COLO668 (cell line): ENCODE measurements around the gene CTXN1.
"Not testable (repeated sequence)": the region's sequence is repeated elsewhere in the genome, so short reads cannot be mapped to it uniquely, and the experiment has no call there.

Experiments
- DNase-seq: peaks from one replicate; lab custom pipeline; 2025; ENCODE audit not compliant: unreplicated experiment; lab: John Stamatoyannopoulos, UW

Gene CTXN1

DNA sequence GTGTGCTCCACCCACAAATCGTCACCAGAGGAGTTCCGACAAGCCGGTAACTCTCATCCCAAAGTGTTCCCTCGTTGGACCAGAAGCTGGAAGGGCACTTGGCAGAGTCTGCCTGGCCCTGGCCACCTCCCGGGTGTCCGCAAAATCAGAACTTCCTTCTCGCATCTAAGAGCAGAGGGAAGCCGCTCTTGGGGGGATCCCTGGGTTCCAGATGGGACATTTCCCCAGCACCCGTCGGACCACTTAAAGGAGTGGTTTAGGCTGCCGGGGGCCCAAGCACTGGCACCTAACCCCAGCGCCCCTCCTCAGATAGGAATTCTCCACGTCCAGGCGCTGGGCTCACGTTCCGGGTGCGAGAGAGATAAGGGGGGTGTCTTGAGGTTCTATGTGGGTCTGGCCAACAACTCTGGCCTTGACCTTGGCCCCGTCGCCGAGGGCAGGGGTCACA, 23.1 kb downstream of the CTXN1 start:
- DNase-seq = no peak

DNA sequence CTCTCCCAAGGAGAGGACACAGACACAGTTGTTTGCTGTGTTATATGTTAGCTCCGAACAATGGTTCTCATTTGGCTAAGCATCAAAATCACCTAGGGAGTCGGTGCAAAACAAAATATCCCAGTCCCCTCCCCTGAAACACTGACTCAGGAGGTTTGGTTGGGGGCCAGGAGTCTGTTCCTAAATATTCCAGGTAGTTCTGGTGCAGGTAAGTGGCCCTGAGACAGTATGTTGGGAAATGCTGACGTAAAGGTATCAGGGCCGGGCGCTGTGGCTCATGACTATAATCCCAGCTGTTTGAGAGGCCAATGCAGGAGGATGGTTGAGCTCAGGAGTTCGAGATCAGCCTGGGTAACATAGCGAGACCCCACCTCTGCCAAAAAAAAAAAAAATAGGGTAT, 24.6 kb downstream of the CTXN1 start:
- no peak for DNase-seq

DNA sequence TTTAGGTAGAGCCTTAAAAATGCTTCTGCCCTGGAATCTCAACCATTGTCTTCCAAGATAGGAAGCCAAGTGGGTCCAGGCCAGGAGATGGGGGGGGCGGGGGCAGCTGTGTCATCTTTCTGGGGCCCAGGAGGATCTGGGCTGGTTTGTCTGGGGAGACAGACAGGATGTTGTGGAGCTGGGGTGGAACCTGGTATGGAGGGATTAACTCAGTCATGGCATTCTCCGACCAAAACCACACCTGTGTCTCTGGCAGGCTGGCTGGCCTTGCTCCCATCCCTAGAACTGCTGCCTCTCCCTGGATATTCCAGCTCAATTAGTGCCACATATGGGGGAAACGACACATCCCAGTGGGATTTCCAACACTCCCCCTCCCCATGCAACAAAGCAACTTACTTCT, 25.0 kb downstream of the CTXN1 start:
- no peak for DNase-seq

DNA sequence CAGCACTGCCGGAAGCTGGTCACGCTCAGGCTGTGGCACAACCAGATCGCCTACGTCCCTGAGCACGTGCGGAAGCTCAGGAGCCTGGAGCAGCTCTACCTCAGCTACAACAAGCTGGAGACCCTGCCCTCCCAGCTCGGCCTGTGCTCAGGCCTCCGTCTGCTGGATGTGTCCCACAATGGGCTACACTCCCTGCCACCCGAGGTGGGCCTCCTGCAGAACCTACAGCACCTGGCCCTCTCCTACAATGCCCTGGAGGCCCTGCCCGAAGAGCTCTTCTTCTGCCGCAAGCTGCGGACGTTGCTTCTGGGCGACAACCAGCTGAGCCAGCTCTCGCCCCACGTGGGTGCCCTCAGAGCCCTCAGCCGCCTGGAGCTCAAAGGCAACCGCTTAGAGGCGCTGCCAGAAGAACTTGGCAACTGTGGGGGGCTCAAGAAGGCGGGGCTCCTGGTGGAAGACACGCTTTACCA, 25.5 kb downstream of the CTXN1 start:
- DNase-seq = no peak

DNA sequence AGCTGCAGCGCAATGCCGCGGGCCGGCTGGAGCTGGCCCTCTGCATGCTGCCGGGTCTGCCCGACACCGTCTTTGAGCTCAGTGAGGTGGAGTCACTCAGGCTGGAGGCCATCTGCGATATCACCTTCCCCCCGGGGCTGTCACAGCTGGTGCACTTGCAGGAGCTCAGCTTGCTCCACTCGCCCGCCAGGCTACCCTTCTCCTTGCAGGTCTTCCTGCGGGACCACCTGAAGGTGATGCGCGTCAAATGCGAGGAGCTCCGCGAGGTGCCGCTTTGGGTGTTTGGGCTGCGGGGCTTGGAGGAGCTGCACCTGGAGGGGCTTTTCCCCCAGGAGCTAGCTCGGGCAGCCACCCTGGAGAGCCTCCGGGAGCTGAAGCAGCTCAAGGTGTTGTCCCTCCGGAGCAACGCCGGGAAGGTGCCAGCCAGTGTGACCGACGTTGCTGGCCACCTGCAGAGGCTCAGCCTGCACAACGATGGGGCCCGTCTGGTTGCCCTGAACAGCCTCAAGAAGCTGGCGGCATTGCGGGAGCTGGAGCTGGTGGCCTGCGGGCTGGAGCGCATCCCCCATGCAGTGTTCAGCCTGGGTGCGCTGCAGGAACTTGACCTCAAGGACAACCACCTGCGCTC, 26.1 kb downstream of the CTXN1 start:
- no peak for DNase-seq

DNA sequence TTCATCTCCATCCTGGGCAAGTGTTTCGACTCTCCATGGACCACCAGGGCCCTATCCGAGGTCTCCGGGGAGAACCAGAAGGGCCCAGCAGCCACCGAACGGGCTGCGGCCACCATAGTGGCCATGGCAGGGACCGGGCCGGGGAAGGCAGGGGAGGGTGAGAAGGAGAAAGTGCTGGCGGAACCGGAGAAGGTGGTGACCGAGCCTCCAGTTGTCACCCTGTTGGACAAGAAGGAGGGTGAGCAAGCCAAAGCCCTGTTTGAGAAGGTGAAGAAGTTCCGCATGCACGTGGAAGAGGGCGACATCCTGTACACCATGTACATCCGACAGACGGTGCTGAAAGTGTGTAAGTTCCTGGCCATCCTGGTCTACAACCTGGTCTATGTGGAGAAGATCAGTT, 27.0 kb downstream of the CTXN1 start:
- no peak for DNase-seq

DNA sequence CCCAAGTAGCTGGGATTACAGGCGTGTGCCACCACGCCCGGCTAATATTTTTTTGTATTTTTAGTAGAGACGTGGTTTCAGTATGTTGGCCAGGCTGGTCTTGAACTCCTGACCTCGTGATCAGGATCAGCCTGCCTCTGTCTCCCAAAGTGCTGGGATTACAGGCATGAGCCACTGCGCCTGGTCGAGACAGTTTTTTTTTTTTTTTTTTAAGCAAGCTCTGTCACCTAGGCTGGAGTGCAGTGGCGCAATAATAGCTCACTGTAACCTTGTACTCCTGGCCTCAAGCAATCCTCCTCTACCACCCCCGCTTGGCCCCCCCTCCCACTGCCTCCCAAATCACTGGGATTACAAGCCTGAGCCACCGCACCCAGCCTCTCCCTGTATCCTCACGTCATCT, 28.6 kb downstream of the CTXN1 start:
- no peak for DNase-seq

DNA sequence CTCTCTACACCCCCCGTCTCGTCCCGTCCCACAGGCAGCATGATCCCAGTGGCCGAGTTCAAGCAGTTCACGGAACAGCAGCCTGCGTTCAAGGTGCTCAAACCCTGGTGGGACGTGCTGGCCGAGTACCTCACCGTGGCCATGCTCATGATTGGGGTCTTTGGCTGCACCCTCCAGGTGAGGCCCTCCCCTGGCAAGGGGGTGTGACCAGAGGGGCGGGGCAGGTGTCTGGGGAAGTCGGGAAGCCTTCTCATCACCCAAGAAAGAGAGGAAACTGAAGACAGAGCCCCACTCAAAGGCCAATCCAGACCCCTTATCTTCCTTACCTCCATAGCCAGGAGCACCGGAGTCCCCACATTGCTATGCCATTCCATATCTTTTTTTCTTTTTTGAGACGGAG, 30.4 kb downstream of the CTXN1 start:
- DNase-seq = no peak

DNA sequence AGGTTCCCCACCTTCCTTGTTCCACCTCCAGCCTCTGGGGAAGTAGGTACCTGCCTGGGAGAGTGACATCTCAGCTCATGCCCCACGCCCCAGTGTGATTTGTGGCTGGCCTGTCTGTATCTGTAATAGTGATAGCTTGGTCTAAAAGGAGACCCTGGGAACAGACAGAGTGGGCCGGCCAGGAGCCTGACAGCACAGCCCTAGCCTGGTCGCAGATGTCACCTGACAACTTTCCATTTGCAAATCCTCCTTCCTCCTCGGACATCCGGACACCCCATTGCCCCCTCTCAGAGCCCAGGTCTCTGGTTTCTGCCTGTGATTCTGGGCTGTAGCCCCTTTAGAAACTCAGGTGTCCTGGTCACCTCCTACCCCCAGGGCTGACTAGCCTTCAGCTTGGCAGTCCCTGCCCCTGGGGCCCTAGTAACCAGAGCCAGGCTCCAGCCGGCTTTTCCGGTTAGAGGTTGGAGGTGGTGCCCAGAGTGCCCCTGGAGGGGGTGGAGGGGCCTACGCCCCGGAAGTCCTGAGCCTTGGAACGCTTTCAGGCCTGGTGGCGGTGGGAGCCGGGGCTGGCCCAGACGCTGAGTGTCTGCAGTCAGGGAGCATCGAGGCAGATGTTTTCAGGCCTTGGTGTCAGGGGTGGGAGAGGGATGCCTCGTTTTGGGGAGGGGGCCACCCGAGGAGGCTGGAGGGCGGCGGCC, 31.2 kb downstream of the CTXN1 start:
- DNase-seq = peak; percentile 67

DNA sequence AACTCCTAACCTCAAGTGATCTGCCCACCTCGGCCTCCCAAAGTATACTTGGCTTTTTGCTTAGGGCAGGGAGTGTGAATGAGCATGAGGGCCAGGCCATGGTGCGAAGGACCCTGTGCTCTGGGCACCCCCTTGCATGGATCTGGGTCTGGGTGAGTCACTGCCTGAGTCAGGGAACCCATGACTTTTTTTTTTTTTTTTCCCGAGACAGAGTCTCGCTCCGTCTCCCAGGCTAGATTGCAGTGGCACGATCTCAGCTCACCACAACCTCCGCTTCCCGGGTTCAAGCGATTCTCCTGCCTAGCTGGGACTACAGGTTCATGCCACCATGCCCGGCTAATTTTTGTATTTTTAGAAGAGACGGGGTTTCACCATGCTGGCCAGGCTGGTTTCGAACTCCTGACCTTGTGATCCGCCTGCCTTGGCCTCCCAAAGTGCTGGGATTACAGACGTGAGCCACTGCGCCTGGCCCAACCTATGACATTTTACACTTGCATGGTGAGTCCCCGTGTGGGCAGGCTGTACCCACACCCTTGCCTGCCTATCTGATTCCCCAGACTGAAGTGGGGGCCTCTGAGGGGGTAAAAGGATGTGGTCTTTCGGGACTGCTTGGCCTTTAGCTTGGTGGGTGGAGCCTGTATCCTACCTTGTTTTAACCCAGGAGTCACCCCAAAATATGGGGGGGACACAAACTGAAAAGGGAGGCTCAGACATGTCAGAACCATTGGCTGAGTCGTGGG, 32.4 kb downstream of the CTXN1 start:
- DNase-seq = not testable (repeated sequence)

DNA sequence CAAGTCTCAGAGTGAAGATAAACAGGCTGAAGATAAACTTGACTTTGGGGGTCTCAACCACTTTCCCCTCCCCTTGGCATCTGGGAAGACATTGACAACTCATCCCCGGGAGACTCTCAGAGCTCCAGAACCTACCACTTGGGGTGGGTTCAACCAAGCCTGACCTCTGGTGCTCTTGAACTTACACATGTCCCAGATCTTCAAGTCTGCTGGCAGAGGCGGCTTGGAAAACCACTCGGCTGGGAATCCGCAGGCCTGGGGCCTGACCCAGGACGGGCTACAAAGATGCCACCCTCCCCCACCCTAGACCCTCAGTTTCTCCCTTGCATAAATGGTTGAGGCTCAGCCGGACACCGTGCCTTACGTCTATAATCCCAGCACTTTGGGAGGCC, 37.1 kb downstream of the CTXN1 start:
- no peak for DNase-seq

DNA sequence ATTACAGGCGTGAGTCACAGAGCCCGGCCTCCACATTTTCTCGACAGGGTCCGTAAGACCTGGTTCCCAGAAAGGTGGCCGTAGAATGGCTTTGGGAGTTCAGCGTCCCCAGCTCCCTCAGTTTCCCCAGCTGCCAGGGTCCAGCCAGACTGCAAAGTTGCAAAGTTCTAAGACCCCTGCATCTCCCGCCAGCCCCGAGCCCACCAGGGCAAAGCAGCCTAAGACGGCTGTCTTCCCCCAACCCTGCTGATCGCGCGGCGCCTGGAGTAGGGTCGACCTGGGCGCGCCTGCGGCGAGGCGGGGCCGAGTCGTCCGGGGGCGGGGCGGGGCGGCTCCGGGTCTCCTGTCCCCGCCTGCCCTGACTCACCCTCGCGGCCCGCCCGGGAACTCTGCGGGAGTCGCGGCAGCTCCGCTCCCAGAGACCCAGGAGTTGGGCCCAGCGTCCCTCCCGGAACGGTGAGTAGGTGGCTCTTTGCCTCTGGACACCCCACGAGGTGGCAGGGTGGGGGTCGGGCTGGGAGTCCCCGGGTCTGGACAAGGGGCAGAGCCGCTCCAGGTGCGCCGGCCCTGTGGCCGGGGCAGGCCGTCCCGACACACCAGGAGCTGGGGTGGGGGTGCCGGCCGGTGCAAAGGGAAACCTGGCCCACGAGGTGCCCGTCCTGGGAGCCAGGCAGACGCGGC, 37.6 kb downstream of the CTXN1 start, which contains the start of gene LRRC8E:
TSS of gene LRRC8E (plus strand) at position 366 of the 681 bp plus-strand sequence. CDS start 7,094 bp downstream, outside the sequence.
- DNase-seq = peak; percentile 61

DNA sequence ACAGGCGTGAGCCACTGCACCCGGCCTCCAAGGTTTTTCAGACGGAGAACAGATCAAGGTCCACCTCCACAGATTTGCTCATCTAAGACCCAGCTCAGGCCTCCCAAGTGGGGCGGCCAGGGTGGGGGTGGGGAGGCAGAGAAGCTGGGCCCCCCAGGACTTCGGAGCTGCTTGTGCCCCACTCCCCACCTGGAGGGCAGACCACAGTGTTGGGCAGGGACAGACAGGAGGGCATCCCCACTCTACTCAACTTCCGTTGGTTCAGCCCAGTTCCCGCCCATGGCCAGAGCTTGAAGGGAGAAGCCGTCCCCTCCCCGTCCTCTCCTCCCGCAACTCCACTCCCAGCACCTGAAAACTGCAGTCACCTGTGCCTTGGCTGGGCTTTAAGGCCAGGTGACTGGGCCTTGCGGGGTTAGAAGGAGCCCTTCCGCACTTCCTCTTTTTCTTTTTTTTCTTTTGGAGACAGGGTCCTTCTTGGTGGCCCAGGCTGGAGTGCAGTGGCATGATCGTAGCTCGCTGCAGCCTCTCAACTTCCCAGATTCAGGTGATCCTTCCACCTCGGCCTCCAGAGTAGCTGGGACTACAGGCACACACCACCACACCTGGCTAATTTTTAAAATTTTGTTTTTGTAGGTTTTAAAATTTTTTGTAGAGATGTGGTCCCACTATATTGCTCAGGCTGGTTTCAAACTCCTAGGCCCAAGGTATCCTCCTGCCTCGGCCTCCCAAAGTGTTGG, 38.4 kb downstream of the CTXN1 start:
- DNase-seq = no peak

DNA sequence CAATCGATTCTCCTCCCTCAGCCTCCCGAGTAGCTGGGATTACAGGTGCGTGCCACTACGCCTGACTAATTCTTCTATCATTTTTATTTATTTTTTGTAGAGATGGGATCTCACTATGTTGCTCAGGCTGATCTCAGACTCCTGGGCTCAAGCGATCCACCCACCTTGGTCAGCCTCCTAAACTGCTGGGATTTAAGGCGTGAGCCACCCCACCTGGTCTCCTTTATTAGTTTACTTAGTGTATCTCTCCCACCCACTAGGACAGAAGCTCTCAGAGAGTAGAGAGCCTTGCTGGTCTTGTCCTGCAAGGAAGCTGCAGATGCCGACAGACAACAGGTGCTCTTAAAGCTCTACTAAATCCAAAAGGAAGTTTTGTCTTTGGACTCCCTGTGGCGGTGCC, 40.1 kb downstream of the CTXN1 start:
- no peak for DNase-seq

DNA sequence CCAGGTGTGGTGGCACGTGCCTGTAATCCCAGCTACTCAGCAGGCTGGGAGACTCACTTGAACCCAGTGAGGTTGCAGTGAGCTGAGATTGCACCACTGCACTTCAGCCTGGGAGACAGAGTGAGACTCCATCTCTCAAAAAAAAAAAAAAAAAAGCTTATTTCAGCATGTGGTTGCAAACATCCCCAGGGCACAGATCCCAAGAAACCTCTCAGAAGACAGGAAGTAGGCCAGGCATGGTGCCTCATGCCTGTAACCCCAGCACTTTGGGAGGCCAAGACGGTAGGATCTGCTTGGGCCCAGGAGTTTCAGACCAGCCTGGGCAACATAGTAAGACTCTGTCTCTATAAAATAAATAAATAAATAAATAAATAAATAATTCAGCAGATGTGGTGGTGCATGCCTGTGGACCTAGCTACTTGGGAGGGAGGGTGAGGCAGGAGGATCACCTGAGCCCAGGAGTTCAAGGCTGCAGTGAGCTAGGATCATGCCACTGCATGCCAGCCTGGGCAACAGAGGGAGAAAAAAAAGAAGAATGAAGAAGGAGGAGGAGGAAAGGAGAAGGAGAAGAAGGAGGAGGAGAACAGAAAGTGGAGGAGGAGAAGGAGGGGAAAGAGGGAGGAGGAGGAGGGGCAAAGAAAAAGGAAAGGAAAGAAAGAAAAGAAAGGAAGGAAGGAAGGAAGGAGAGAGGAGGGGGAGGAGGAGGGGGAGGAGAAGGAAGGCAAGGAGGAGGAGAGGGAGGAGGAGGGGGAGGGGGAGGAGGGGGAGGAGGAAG, 42.0 kb downstream of the CTXN1 start:
- no peak for DNase-seq

DNA sequence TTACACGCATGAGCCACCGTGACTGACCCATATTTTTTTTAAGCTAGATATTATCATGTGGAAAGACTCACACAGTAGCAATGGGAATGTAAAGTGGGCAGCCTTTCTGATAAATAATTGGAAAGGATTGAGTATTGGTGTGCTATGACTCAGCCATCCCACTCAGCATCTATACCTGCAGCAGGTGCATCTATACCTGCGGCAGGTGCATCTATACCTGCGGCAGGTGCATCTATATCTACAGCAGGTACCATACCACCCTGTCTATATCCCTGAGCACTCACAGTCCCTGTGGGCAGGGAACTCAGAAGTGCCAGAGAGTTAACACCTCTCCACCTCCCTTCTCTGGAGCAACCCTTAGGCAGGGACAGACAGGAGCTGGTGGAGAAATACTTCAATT, 42.8 kb downstream of the CTXN1 start:
- DNase-seq = peak; percentile 68

DNA sequence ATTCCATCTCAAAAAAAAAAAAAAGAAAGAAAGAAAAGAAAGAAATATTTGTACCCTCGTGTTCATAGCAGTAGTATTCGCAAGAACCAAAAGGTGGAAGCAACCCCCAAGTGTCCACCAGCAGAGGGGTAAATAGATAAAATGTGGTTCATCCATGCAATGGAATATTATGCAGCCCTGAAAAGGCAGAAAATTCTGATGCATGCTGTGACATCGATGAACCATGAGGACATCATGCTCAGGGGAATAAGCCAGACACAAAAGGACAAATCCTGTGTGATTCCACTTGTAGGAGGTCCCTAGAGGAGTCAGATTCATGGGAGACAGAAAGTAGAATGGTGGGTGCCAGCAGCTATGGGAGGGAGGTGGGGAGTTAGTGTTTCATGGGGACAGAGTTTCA, 44.0 kb downstream of the CTXN1 start:
- DNase-seq = no peak

DNA sequence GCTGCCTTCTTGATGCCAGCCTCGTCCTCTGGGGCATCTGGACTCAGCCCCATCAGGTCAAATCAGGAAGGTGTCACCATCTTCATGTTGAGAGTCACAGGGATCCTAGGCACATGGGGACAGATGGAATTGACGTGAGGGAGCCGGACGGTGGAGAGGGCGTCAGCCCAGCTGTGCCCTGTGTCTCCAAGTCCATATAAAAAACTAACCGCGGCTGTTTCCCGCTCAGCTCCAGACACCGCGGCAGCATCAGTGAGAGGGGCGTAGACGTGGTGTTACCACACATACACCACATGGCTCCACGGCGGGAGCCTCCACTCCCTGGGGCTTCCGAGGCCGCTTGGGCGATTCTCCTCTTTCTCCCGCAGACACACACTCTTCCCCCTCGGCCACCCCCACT, 46.1 kb downstream of the CTXN1 start:
- no peak for DNase-seq

DNA sequence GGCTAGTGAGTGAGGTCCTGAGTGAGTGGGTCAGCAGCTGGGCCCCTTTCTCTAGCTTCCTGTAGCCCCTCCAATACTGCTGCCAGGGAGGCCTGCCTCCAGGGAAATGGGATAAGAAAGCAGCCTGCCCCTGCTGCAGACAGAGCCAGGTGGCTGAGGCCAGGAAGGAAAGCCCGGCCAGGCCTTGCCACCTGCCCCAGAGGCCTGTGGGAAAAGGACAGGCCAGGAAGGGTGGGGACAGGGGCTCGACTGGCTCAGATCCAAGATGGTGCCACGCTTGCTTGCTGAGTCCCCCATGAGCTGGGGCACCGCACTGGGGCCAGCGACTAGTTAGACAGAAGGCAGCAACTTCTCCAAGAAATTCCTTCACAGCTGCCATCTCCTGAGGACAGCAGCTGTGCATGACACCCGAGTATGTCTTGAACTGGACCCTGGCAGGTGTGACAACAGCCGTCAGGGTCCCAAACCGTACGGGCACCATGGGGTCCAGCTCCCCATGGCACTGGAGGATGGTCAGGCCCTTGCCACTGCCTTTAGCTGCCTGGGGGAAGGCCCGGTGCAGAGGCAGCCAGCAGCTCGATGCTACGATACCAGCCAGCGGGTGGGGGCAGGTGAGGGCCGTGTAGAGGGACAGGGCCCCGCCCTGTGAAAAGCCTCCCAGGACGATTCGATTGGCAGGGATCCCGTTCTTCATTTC, 46.7 kb downstream of the CTXN1 start:
- no peak for DNase-seq
